ENCODE measurements around the gene MTCH1.

Gene MTCH1

GRCh38 chr6:37017606-37018197, 31.7 kb upstream of the MTCH1 start:
- DNase-seq = no peak

GRCh38 chr6:37016995-37017394, 31.0 kb upstream of the MTCH1 start:
- DNase-seq = no peak

- DNase-seq = no peak
Measured at GRCh38 chr6:37015532-37015931, 29.5 kb upstream of the MTCH1 start.

- DNase-seq = no peak
Measured at GRCh38 chr6:37014667-37015066, 28.7 kb upstream of the MTCH1 start.

GRCh38 chr6:37013516-37014491, 27.8 kb upstream of the MTCH1 start:
- no peak for DNase-seq

GRCh38 chr6:37011656-37012378, 25.8 kb upstream of the MTCH1 start:
- DNase-seq = no peak

- DNase-seq = no peak
Measured at GRCh38 chr6:37010402-37010892, 24.5 kb upstream of the MTCH1 start.

GRCh38 chr6:37008484-37009465, 22.8 kb upstream of the MTCH1 start:
- DNase-seq = no peak

GRCh38 chr6:37007340-37008043, 21.5 kb upstream of the MTCH1 start:
- DNase-seq = peak; percentile 31 to 61

GRCh38 chr6:37006793-37007339, 20.9 kb upstream of the MTCH1 start:
- DNase-seq = no peak

GRCh38 chr6:37005827-37006567, 20.0 kb upstream of the MTCH1 start:
- DNase-seq = peak in 1 of 2 donors; percentile 37

- peak; percentile 29 to 74 for DNase-seq
Measured at GRCh38 chr6:37005061-37005810, 19.2 kb upstream of the MTCH1 start, which contains the start of gene FGD2. FGD2 (plus strand) TSS chr6:37005655; CDS start chr6:37005818, 163 bp downstream.

- peak in 1 of 2 donors; percentile 29 for DNase-seq
Measured at GRCh38 chr6:37004044-37004980, 18.3 kb upstream of the MTCH1 start.

GRCh38 chr6:36999751-37000125, 13.7 kb upstream of the MTCH1 start:
- no peak for DNase-seq

GRCh38 chr6:36999061-36999750, 13.2 kb upstream of the MTCH1 start:
- no peak for DNase-seq

- DNase-seq = no peak
Measured at GRCh38 chr6:36998723-36999038, 12.7 kb upstream of the MTCH1 start.

- no peak for DNase-seq
Measured at GRCh38 chr6:36997811-36998722, 12.1 kb upstream of the MTCH1 start.
